B cell (primary cell): Measurements from ENCODE around the gene SLC39A7.

Experiments
- EZH2 ChIP-seq: IDR thresholded peaks from 2 replicates; pipeline ENCODE4 v1.6.1; 2012; ENCODE audit warnings: borderline replicate concordance, low read depth, mild to moderate bottlenecking, moderate library complexity, low read length; ENCODE audit not compliant: insufficient read depth, poor library complexity, severe bottlenecking
- TF ChIP-seq, protein P1 (sequence below): fragments of 200-600 bp; IDR thresholded peaks from one replicate; pipeline ENCODE4 v1.8.0; 2022; ENCODE audit warnings: antibody characterized with exemption, mild to moderate bottlenecking

DNA sequence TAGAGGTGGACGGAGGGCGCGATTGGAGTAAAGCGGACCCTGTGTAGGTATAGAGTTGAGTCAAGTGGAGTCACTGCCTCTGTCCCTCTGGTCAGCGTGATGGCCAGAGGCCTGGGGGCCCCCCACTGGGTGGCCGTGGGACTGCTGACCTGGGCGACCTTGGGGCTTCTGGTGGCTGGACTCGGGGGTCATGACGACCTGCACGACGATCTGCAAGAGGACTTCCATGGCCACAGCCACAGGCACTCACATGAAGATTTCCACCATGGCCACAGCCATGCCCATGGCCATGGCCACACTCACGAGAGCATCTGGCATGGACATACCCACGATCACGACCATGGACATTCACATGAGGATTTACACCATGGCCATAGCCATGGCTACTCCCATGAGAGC lies 479 bp downstream of the SLC39A7 start:
- TF ChIP-seq, protein P1, sequence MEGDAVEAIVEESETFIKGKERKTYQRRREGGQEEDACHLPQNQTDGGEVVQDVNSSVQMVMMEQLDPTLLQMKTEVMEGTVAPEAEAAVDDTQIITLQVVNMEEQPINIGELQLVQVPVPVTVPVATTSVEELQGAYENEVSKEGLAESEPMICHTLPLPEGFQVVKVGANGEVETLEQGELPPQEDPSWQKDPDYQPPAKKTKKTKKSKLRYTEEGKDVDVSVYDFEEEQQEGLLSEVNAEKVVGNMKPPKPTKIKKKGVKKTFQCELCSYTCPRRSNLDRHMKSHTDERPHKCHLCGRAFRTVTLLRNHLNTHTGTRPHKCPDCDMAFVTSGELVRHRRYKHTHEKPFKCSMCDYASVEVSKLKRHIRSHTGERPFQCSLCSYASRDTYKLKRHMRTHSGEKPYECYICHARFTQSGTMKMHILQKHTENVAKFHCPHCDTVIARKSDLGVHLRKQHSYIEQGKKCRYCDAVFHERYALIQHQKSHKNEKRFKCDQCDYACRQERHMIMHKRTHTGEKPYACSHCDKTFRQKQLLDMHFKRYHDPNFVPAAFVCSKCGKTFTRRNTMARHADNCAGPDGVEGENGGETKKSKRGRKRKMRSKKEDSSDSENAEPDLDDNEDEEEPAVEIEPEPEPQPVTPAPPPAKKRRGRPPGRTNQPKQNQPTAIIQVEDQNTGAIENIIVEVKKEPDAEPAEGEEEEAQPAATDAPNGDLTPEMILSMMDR = no peak
- TF ChIP-seq EZH2 = no peak
